ENCODE data around the gene TNPO2.

The TNPO2 gene

GRCh38 chr19:12675399-12675798 lies 48.3 kb downstream of the TNPO2 start:
- no peak for DNase-seq

GRCh38 chr19:12672744-12673143 lies 51.0 kb downstream of the TNPO2 start:
- DNase-seq, result no peak

- no peak for DNase-seq
Measured at GRCh38 chr19:12670159-12670928, 53.4 kb downstream of the TNPO2 start.

GRCh38 chr19:12669270-12670158 lies 54.2 kb downstream of the TNPO2 start:
- DNase-seq, result peak; percentile 67

- peak; percentile 81 for DNase-seq
Measured at GRCh38 chr19:12668932-12669269, 54.8 kb downstream of the TNPO2 start.

- DNase-seq, result no peak
Measured at GRCh38 chr19:12668346-12668745, 55.4 kb downstream of the TNPO2 start.

- DNase-seq, result no peak
Measured at GRCh38 chr19:12667731-12668302, 55.9 kb downstream of the TNPO2 start.

- peak; percentile 81 for DNase-seq
Measured at GRCh38 chr19:12666265-12667048, 57.3 kb downstream of the TNPO2 start, which contains the start of the genes MAN2B1 and WDR83. Gene MAN2B1 (minus strand): TSS chr19:12666742. CDS start chr19:12666701, 41 bp downstream. Gene WDR83 (plus strand): TSS chr19:12666807. CDS start chr19:12669791, 2,984 bp downstream.

GRCh38 chr19:12665671-12666264 lies 58.0 kb downstream of the TNPO2 start:
- peak; percentile 28 for DNase-seq

- peak; percentile 79 for DNase-seq
Measured at GRCh38 chr19:12665281-12665573, 58.5 kb downstream of the TNPO2 start.

GRCh38 chr19:12664406-12665280 lies 59.1 kb downstream of the TNPO2 start:
- DNase-seq, result no peak

- no peak for DNase-seq
Measured at GRCh38 chr19:12660980-12661379, 62.8 kb downstream of the TNPO2 start.

GRCh38 chr19:12657966-12658365 lies 65.8 kb downstream of the TNPO2 start:
- DNase-seq, result no peak

GRCh38 chr19:12656899-12657571 lies 66.7 kb downstream of the TNPO2 start:
- no peak for DNase-seq

GRCh38 chr19:12655546-12655945 lies 68.2 kb downstream of the TNPO2 start:
- DNase-seq, result no peak

- no peak for DNase-seq
Measured at GRCh38 chr19:12652219-12652618, 71.5 kb downstream of the TNPO2 start.

- no peak for DNase-seq
Measured at GRCh38 chr19:12649941-12650340, 73.8 kb downstream of the TNPO2 start.

All from CD4-positive, alpha-beta T cell treated with Interferon gamma for 1 hour (primary cell).